Measurements from ENCODE around the gene ATXN7L2. TPM values are rescaled to one million over a fixed set of nuclear protein-coding genes. Genes with fewer than 3 reads are reported as not detected.

ATXN7L2 gene
- total RNA-seq, 1 donor, result 5.7 TPM

GRCh38 chr1:109541102-109541501, 57.4 kb downstream of the ATXN7L2 start:
- DNase-seq (ENCODE audit: low read depth in 2 of 3, low spot score in 2 of 3), result no peak

Other genes starting within 250 kb of the ATXN7L2 start
- 0.27 TPM for gene CELSR2, start 234.4 kb upstream of the ATXN7L2 start, total RNA-seq
- gene PSRC1, start 200.8 kb upstream of the ATXN7L2 start, total RNA-seq, result 1.3 TPM
- not detected for gene MYBPHL, start 176.9 kb upstream of the ATXN7L2 start, total RNA-seq
- gene SORT1, start 86.0 kb upstream of the ATXN7L2 start, total RNA-seq, result 7.0 TPM
- gene PSMA5, start 57.5 kb upstream of the ATXN7L2 start, total RNA-seq, result 30.7 TPM
- gene SYPL2, start 17.4 kb upstream of the ATXN7L2 start, total RNA-seq, result not detected
- gene CYB561D1, start 10.2 kb downstream of the ATXN7L2 start, total RNA-seq, result 9.4 TPM
- 1.1 TPM for gene AMIGO1, start 25.8 kb downstream of the ATXN7L2 start, total RNA-seq
- gene GPR61, start 56.0 kb downstream of the ATXN7L2 start, total RNA-seq, result 0.27 TPM
- 7.3 TPM for gene GNAI3, start 64.7 kb downstream of the ATXN7L2 start, total RNA-seq
- 0.27 TPM for gene GNAT2, start 135.7 kb downstream of the ATXN7L2 start, total RNA-seq
- 259 TPM for gene AMPD2, start 135.9 kb downstream of the ATXN7L2 start, total RNA-seq
- 12.1 TPM for gene GSTM4, start 172.2 kb downstream of the ATXN7L2 start, total RNA-seq
- gene GSTM2, start 184.2 kb downstream of the ATXN7L2 start, total RNA-seq, result 20.7 TPM
- not detected for gene GSTM1, start 203.9 kb downstream of the ATXN7L2 start, total RNA-seq
- 0.27 TPM for gene GSTM5, start 228.3 kb downstream of the ATXN7L2 start, total RNA-seq